Measurements from ENCODE around the gene VAV3. TPM values are rescaled to one million over a fixed set of nuclear protein-coding genes. Genes with fewer than 3 reads are reported as not detected.
A peak's percentile ranks its signal among the peaks of the same experiment; 100 is the strongest.

Gene VAV3
- total RNA-seq, 2 experiments from 2014 or later: 5.5 to 5.6 TPM

GRCh38 chr1:107531065-107531908, 433.7 kb downstream of the VAV3 start:
- H3K4me1 Mint-ChIP-seq (ENCODE audit: low read depth): no peaks in the 10 kb centered on the region
- DNase-seq (no peak), ATAC-seq (ENCODE audit: poor library complexity) (no peak)
- intact Hi-C loops (cut with DNase I, micrococcal nuclease): no loop called here
- Histone ChIP-seq H3K27ac (ENCODE audit: low read depth in 1 of 2, low read length in 2 of 2) (no peak overlapping the region), H3K36me3 (ENCODE audit: insufficient read depth, low read length) (no peaks in the 10 kb centered on the region), H3K4me3 (ENCODE audit: low read length) (no peak overlapping the region), H3K9me3 (ENCODE audit: control insufficient read depth in 1 of 2, insufficient read depth in 1 of 2, low read length in 2 of 2) (no peaks in the 10 kb centered on the region), H3K4me1 (ENCODE audit: insufficient read depth, low read length) (no peaks in the 10 kb centered on the region), H3K27me3 (ENCODE audit: control insufficient read depth in 1 of 2, insufficient read depth in 2 of 2, low read length in 2 of 2) (peaks cover 0 to 3% of the 10 kb centered on the region in 2 experiments)
- ChIA-PET CTCF (no interaction called here), POLR2A (no interaction called here)
- H3K27ac Mint-ChIP-seq: no peak overlapping the region
- TF ChIP-seq, protein P1, sequence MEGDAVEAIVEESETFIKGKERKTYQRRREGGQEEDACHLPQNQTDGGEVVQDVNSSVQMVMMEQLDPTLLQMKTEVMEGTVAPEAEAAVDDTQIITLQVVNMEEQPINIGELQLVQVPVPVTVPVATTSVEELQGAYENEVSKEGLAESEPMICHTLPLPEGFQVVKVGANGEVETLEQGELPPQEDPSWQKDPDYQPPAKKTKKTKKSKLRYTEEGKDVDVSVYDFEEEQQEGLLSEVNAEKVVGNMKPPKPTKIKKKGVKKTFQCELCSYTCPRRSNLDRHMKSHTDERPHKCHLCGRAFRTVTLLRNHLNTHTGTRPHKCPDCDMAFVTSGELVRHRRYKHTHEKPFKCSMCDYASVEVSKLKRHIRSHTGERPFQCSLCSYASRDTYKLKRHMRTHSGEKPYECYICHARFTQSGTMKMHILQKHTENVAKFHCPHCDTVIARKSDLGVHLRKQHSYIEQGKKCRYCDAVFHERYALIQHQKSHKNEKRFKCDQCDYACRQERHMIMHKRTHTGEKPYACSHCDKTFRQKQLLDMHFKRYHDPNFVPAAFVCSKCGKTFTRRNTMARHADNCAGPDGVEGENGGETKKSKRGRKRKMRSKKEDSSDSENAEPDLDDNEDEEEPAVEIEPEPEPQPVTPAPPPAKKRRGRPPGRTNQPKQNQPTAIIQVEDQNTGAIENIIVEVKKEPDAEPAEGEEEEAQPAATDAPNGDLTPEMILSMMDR (IDR thresholded peaks at IDR 0.05): no peak
- H3K9me3 Mint-ChIP-seq: no peaks in the 10 kb centered on the region
- H3K36me3 Mint-ChIP-seq (ENCODE audit: low read depth): no peaks in the 10 kb centered on the region
- no peak overlapping the region for H3K4me3 Mint-ChIP-seq
- H3K27me3 Mint-ChIP-seq: peaks cover 11% of the 10 kb centered on the region

- ATAC-seq (ENCODE audit: poor library complexity) (no peak), DNase-seq (no peak)
- CTCF ChIA-PET: no interaction called here
- Mint-ChIP-seq H3K27me3 (peaks cover 11% of the 10 kb centered on the region), H3K36me3 (ENCODE audit: low read depth) (no peaks in the 10 kb centered on the region), H3K9me3 (no peaks in the 10 kb centered on the region), H3K27ac (no peak overlapping the region), H3K4me3 (no peak overlapping the region), H3K4me1 (ENCODE audit: low read depth) (no peaks in the 10 kb centered on the region)
- H3K4me3 ChIP-seq (ENCODE audit: low read length): no peak overlapping the region
- H3K9me3 ChIP-seq (ENCODE audit: control insufficient read depth in 1 of 2, insufficient read depth in 1 of 2, low read length in 2 of 2): no peaks in the 10 kb centered on the region
- TF ChIP-seq, protein P1 (IDR thresholded peaks at IDR 0.05): no peak
- peaks cover 0 to 3% of the 10 kb centered on the region in 2 experiments for H3K27me3 ChIP-seq (ENCODE audit: control insufficient read depth in 1 of 2, insufficient read depth in 2 of 2, low read length in 2 of 2)
- POLR2A ChIA-PET: no interaction called here
- H3K27ac ChIP-seq (ENCODE audit: low read depth in 1 of 2, low read length in 2 of 2): no peak overlapping the region
- H3K4me1 ChIP-seq (ENCODE audit: insufficient read depth, low read length): no peaks in the 10 kb centered on the region
- H3K36me3 ChIP-seq (ENCODE audit: insufficient read depth, low read length): no peaks in the 10 kb centered on the region
- intact Hi-C loops (cut with DNase I, micrococcal nuclease): no loop called here
Measured at GRCh38 chr1:107530543-107530942, 434.4 kb downstream of the VAV3 start.

DNA sequence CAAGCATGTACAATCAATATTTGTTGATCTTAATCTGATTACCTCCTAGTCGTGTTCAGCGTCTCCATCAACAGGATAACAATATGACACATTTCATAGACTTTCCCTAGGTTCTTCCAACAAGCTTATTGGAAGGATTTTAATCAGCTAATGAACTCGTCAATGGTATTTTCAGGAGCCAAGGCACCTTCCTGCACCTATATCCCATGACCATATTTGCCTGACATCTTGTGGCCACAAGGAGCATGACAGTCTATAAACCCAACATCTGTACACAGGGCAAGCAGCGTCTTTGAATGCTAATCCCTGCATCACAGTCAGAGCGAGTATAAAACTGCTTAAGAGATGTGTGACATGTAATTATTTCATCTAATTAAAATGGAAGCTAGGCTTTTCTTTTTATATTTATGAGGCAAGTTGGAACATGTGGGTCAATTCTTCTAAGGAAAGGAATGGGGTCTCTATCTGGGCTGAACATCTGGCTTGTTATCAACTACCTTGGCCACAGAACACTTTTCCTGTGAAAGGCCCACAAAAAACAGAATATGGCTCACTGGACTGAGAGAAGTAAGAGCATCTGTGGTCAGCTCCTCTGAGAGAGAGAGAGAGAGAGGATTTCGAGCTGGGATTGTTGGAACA, 435.4 kb downstream of the VAV3 start:
- DNase-seq (peak in 2 of 14 experiments; percentile 17 to 20), ATAC-seq (ENCODE audit: poor library complexity) (no peak)
- Histone ChIP-seq H3K4me1 (ENCODE audit: insufficient read depth, low read length) (no peaks in the 10 kb centered on the region), H3K36me3 (ENCODE audit: insufficient read depth, low read length) (no peaks in the 10 kb centered on the region), H3K9me3 (ENCODE audit: control insufficient read depth in 1 of 2, insufficient read depth in 1 of 2, low read length in 2 of 2) (no peaks in the 10 kb centered on the region), H3K4me3 (ENCODE audit: low read length) (no peak overlapping the region), H3K27ac (ENCODE audit: low read depth in 1 of 2, low read length in 2 of 2) (no peak overlapping the region), H3K27me3 (ENCODE audit: control insufficient read depth in 1 of 2, insufficient read depth in 2 of 2, low read length in 2 of 2) (peaks cover 0 to 3% of the 10 kb centered on the region in 2 experiments)
- Mint-ChIP-seq H3K4me1 (ENCODE audit: low read depth) (no peaks in the 10 kb centered on the region), H3K27me3 (peaks cover 11% of the 10 kb centered on the region), H3K27ac (no peak overlapping the region), H3K9me3 (no peaks in the 10 kb centered on the region), H3K4me3 (no peak overlapping the region), H3K36me3 (ENCODE audit: low read depth) (no peaks in the 10 kb centered on the region)
- TF ChIP-seq, protein P1 (IDR thresholded peaks at IDR 0.05): peak; percentile 39
- POLR2A ChIA-PET: no interaction called here
- intact Hi-C loops (cut with DNase I, micrococcal nuclease): no loop called here
- CTCF ChIA-PET: no interaction called here

Data from CD4-positive, alpha-beta T cell (primary cell).